Right atrium auricular region (tissue), 2 donors: ENCODE results near the gene SYCP2L. TPM values are rescaled to one million over a fixed set of nuclear protein-coding genes. Genes with fewer than 3 reads are reported as not detected.
"Not testable (repeated sequence)": the region's sequence is repeated elsewhere in the genome, so short reads cannot be mapped to it uniquely, and the experiment has no call there.

Experiments
- DNase-seq: peaks from one replicate; pipeline ENCODE4 v3.0.0-alpha.2; 2019; ENCODE audit warnings: low spot score
- H3K27ac ChIP-seq, 2 donors: fragments of 200-600 bp; sonication (generic); 1 replicate in 1 of 2; 2 replicates in 1 of 2; pipeline ENCODE4 v1.5.1; 2016 to 2019
- H3K27me3 ChIP-seq, 2 donors: fragments of 200-600 bp; sonication (generic); one replicate each; pipeline versions ENCODE4 v1.5.1 to v1.6.0; 2017 to 2019
- H3K36me3 ChIP-seq: fragments of 200-600 bp; sonication (generic); one replicate; pipeline ENCODE4 v1.5.1; 2016
- H3K4me1 ChIP-seq, 2 donors: fragments of 200-600 bp; sonication (generic); one replicate each; pipeline versions ENCODE4 v1.5.1 to v1.6.0; 2017 to 2019
- H3K4me3 ChIP-seq, 2 donors: fragments of 200-600 bp; sonication (generic); 1 replicate in 1 of 2; 2 replicates in 1 of 2; pipeline ENCODE4 v1.5.1; 2017 to 2019; ENCODE audit warnings: mild to moderate bottlenecking in 1 of 2, moderate library complexity in 1 of 2
- H3K9me3 ChIP-seq, 2 donors: fragments of 200-600 bp; sonication (generic); one replicate each; pipeline ENCODE4 v1.5.1; 2019
- CTCF ChIP-seq, 2 donors: fragments of 200-600 bp; sonication (generic); IDR thresholded peaks; one replicate each; pipeline ENCODE4 v1.5.1; 2019; ENCODE audit warnings: antibody characterized with exemption in 2 of 2
- total RNA-seq, 2 donors: library from RNA; depleted of rRNA; stranded (reverse); fragments of >200 nt; gene quantifications; one replicate each; pipeline ENCODE4 v1.1.0, GENCODE V29; 2016

Gene SYCP2L
- total RNA-seq, 2 donors from 2014 or later: 0.20 to 1.1 TPM

- TF ChIP-seq CTCF (IDR thresholded peaks at IDR 0.05): no peak
- Histone ChIP-seq H3K4me1 (peaks cover 0 to 31% of the 10 kb centered on the region in 2 donors), H3K27ac (no peak overlapping the region), H3K27me3 (peaks cover 32 to 42% of the 10 kb centered on the region in 2 donors), H3K4me3 (no peak overlapping the region), H3K36me3 (no peaks in the 10 kb centered on the region), H3K9me3 (no peaks in the 10 kb centered on the region)
- no peak for DNase-seq
Observed at GRCh38 chr6:10882657-10883171, 4.1 kb upstream of the SYCP2L start.

DNA sequence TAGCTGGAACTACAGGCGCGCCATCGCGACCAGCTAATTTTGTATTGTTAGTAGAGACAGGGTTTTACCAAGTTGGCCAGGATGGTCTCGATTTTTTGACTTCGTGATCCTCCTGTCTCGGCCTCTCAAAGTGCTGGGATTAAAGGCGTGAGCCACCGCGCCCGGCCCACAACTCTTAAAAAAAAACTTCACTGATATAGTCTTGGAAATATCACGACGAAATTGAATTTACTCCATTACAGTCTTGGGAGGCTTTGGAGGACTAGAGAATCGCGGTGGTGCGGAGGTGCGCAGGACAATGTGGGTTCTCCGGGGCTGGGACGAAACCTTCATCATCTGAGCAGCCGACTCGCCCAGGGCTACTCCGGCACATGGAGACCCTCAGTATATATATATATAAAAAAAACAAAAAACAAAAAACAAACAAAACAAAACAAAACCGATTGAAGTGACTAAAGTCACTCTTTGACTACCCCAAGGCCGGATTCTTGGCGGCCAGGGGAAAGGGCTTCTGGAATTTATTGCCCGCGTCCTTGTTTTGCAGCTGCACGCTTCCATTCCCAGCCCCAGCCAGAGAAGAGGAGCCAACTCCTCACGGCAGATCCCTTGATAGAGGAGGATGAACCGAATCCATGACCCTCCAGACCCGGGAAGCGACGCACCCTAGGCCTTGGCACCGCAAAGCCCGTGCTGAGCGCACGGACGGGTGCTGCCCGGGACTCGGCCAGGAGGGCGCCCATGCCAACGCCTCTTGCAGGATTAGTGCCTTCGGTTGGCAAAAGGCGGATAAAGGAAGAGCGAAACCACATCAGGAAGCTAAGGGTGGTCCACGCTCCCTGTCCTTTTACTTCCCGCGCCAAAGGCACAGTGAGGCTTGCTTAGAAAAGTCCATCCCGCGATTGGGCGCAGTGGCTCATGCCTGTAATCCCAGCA, 3.3 kb upstream of the SYCP2L start:
- Histone ChIP-seq H3K27ac (no peak overlapping the region), H3K27me3 (peaks cover 32 to 42% of the 10 kb centered on the region in 2 donors), H3K4me3 (no peak overlapping the region), H3K36me3 (no peaks in the 10 kb centered on the region), H3K4me1 (peaks cover 0 to 31% of the 10 kb centered on the region in 2 donors), H3K9me3 (no peaks in the 10 kb centered on the region)
- TF ChIP-seq CTCF (IDR thresholded peaks at IDR 0.05): no peak
- no peak for DNase-seq

- no peak for TF ChIP-seq CTCF (IDR thresholded peaks at IDR 0.05)
- no peak overlapping the region for H3K4me3 ChIP-seq
- H3K4me1 ChIP-seq: peaks cover 0 to 31% of the 10 kb centered on the region in 2 donors
- H3K36me3 ChIP-seq: no peaks in the 10 kb centered on the region
- H3K27ac ChIP-seq: no peak overlapping the region
- no peak for DNase-seq
- peaks cover 32 to 42% of the 10 kb centered on the region in 2 donors for H3K27me3 ChIP-seq
- H3K9me3 ChIP-seq: no peaks in the 10 kb centered on the region
Observed at GRCh38 chr6:10884245-10884972, 2.4 kb upstream of the SYCP2L start.

- H3K4me3 ChIP-seq: peak overlapping the region in 1 of 2 donors; percentile 50
- peaks cover 32 to 39% of the 10 kb centered on the region in 2 donors for H3K27me3 ChIP-seq
- H3K36me3 ChIP-seq, H3K27ac ChIP-seq, H3K9me3 ChIP-seq, DNase-seq: not testable (repeated sequence)
- H3K4me1 ChIP-seq: peaks cover 0 to 31% of the 10 kb centered on the region in 2 donors
Observed at GRCh38 chr6:10886365-10886690, 524 bp upstream of the SYCP2L start.

DNA sequence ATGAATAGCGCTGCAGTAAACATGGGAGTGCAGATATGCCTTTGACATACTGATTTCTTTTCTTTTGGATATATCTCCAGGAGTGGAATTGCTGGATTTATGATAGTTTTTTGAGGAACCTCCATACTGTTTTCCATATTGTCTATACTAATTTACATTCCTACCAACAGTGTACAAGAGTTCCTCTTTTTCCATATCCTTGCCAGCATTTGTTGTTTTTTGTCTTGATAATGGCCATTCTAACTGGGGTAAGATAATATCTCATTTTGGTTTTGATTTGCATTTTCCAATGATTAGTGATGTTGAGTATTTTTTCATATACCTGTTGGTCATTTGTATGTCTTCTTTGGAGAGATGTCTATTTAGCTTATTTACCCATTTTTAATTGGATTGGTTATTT, 3.3 kb downstream of the SYCP2L start:
- Histone ChIP-seq H3K9me3 (peaks cover 0 to 9% of the 10 kb centered on the region in 2 donors), H3K27me3 (peaks cover 13 to 16% of the 10 kb centered on the region in 2 donors), H3K27ac (no peak overlapping the region), H3K4me3 (no peak overlapping the region), H3K36me3 (no peaks in the 10 kb centered on the region), H3K4me1 (peaks cover 0 to 11% of the 10 kb centered on the region in 2 donors)
- no peak for TF ChIP-seq CTCF (IDR thresholded peaks at IDR 0.05)
- DNase-seq: no peak

- H3K36me3 ChIP-seq: no peaks in the 10 kb centered on the region
- H3K4me3 ChIP-seq: no peak overlapping the region
- peaks cover 0 to 9% of the 10 kb centered on the region in 2 donors for H3K9me3 ChIP-seq
- peaks cover 0 to 3% of the 10 kb centered on the region in 2 donors for H3K4me1 ChIP-seq
- no peaks in the 10 kb centered on the region for H3K27me3 ChIP-seq
- no peak overlapping the region for H3K27ac ChIP-seq
- TF ChIP-seq CTCF (IDR thresholded peaks at IDR 0.05): no peak
- no peak for DNase-seq
Observed at GRCh38 chr6:10891960-10892359, 5.1 kb downstream of the SYCP2L start.
